SJSA1 (cell line): ENCODE measurements around the gene TMIGD2. TPM values are rescaled to one million over a fixed set of nuclear protein-coding genes. Genes with fewer than 3 reads are reported as not detected.
"Not testable (repeated sequence)": the region's sequence is repeated elsewhere in the genome, so short reads cannot be mapped to it uniquely, and the experiment has no call there.

ENCODE experiments used
- DNase-seq, 2 experiments: peaks; one replicate each; pipeline ENCODE4 v3.0.0-alpha.2; 2015 to 2020; ENCODE audit warnings: low spot score in 2 of 2, low read depth in 1 of 2
- H3K27ac ChIP-seq: fragments of 250-450 bp; sonication (Bioruptor Pico); 2 replicates; pipeline ENCODE4 v1.5.1; 2020; ENCODE audit warnings: mild to moderate bottlenecking, moderate library complexity
- H3K27me3 ChIP-seq: fragments of 250-450 bp; sonication (Bioruptor Pico); replicated peaks from 2 replicates; pipeline ENCODE4 v1.5.1; 2020; ENCODE audit warnings: mild to moderate bottlenecking, moderate library complexity
- H3K36me3 ChIP-seq: fragments of 250-450 bp; sonication (Bioruptor Pico); 2 replicates; pipeline ENCODE4 v1.5.1; 2020; ENCODE audit warnings: mild to moderate bottlenecking
- H3K4me1 ChIP-seq: fragments of 250-450 bp; sonication (Bioruptor Pico); replicated peaks from 2 replicates; pipeline ENCODE4 v1.6.1; 2021; ENCODE audit warnings: mild to moderate bottlenecking
- H3K4me3 ChIP-seq: fragments of 250-450 bp; sonication (Bioruptor Pico); 2 replicates; pipeline ENCODE4 v1.5.1; 2020; ENCODE audit warnings: mild to moderate bottlenecking
- H3K9me3 ChIP-seq: fragments of 250-450 bp; sonication (Bioruptor Pico); replicated peaks from 2 replicates; pipeline ENCODE4 v1.5.1; 2020; ENCODE audit warnings: mild to moderate bottlenecking
- total RNA-seq: library from RNA; depleted of rRNA; stranded (reverse); fragments of >200 nt; shearing (Covaris generic); gene quantifications from 2 replicates; pipeline ENCODE4 v1.2.3, GENCODE V29; 2014

TMIGD2 gene
- total RNA-seq, 1 experiment from 2014 or later: not detected

DNA sequence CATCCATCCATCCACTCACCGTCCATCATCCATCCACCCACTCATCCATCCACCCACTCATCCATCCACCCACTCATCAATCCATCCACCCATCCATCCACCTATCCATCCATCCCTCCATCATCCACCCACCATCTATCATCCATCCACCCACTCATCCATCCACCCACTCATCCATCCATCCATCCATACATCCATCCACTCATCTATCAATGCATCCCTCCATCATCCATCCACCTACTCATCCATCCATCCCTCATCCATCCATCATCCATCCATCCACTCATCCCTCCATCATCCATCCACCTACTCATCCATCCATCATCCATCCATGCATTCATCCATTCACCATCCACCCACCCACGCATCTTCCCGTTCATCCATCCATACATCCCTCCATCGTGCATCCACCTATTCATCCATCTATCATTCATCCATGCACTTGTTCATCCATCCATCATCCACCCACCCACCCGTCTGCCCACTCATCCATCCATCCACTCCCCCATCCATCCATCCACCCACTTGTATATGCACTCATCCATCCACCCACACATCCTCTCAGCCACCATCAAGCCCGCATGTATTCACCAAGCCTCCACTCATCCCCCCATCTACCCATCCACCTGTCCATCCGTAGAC, 32.9 kb upstream of the TMIGD2 start:
- no peaks in the 10 kb centered on the region for H3K27me3 ChIP-seq
- H3K4me3 ChIP-seq: no peak overlapping the region
- peaks cover 9% of the 10 kb centered on the region for H3K4me1 ChIP-seq
- no peak overlapping the region for H3K27ac ChIP-seq
- no peaks in the 10 kb centered on the region for H3K36me3 ChIP-seq
- H3K9me3 ChIP-seq: no peaks in the 10 kb centered on the region
- DNase-seq: no peak

DNA sequence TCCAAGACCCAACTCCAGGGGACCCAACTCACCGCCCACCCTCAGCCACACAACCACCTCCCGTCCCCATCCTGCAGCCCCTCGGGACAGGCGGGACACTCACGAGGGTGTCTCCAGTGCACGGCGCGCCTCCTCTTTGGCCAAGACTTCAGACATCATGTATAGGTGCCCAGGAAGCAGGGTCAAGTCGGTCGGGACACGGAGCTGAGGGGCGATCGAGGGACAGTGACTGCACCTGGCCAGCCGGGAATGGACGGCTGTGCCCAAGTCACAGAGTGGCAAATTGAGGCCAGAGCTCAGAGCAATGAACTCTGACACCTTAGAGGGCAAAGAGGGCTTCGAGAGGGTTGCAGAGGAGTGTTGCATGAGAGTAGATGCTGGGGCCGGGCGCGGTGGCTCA, 27.7 kb upstream of the TMIGD2 start:
- no peaks in the 10 kb centered on the region for H3K36me3 ChIP-seq
- no peak overlapping the region for H3K27ac ChIP-seq
- no peak overlapping the region for H3K4me3 ChIP-seq
- H3K9me3 ChIP-seq: no peaks in the 10 kb centered on the region
- DNase-seq: peak in 1 of 2 experiments; percentile 40
- peaks cover 5% of the 10 kb centered on the region for H3K27me3 ChIP-seq
- H3K4me1 ChIP-seq: peaks cover 18% of the 10 kb centered on the region

DNA sequence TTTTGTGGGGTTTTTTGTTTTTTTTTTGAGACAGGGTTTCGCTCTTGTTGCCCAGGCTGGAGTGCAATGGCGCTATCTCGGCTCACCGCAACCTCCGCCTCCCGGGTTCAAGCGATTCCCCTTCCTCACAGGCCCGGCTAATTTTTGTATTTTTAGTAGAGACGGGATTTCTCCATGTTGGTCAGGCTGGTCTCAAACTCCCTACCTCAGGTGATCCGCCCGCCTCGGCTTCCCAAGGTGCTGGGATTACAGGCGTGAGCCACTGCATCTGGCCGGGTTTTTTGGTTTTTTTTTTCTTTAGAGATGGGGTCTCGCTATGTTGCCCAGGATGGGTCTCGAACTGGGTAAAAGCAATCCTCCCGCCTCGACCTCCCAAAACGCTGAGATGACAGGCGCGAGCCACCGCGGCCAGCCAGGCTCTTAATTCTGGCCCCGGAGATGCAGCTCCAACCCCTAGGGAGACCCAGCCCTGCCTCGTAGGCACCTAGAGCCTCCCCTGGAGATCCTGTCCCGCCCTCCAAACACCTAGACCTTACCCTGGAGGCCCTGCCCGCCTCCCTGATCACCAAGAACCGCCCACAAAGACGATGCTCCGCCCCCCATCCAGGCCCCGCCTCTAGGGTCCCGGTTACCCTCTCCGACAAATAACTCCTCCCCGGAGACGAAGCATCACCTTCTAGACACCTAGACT, 26.9 kb upstream of the TMIGD2 start:
- H3K27me3 ChIP-seq, H3K27ac ChIP-seq: not testable (repeated sequence)

DNA sequence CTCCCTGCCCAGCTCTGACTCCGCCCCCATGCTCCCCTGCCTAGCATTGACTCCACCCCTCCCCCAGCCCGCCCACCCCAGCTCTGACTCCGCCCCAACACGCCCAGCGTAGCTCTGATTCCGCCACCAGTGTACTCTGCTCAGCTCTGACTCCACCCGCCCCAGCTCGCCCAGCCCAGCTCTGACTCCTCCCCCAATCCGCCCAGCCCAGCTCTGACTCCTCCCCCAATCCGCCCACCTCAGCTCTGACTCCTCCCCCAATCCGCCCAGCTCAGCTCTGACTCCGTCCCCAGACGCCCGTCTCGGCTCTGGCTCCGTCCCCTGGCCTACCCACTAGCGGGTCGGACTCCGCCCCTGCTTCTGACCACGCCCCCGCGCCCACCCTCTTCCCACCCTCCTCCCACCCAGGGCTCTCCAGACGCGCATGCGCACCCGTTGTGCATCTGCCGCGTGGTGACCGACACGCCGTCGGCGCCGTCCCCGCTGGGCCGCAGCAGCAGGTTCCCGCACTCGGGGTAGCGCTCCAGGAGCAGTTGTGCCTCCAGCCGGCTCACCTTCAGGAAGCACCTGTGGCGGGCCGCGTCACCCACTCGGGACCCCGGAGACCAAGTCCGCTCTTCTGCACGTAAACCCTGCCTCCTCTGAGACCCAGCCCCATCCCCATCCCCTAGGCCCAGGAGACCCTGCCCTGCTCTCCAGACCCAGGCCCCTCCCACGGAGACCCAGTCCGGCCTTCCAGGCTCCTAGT, 26.2 kb upstream of the TMIGD2 start:
- peak; percentile 87 to 98 for DNase-seq

More for the DNA sequence above, 26.9 kb upstream of the TMIGD2 start:
- Histone ChIP-seq H3K4me3 (peak overlapping the region; percentile 28; the same call in 1 of the 2 replicates), H3K4me1 (peaks cover 18% of the 10 kb centered on the region)
- peak in 1 of 2 experiments; percentile 50 for DNase-seq
- not testable (repeated sequence) for H3K36me3 ChIP-seq, H3K9me3 ChIP-seq

DNA sequence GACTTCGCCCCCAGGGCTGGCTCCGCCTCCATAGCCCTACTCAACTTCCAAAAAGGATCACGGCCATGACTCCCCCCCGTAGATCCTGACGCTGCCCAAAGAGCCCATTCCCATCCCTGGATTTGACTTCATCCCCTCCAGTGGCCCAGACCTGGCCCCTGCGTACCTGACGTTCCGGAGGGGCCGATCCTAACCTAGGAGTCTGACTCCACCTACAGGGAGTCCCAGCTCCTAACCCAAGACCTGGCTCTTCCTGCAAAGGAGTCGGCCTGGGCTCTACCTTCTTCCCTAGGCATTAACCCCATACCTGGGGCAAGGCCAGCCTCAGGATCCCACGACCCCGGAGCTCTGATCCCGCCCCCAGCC, 25.7 kb upstream of the TMIGD2 start:
- Histone ChIP-seq H3K4me1 (peaks cover 18% of the 10 kb centered on the region), H3K27me3 (peaks cover 5% of the 10 kb centered on the region), H3K9me3 (no peaks in the 10 kb centered on the region), H3K36me3 (no peaks in the 10 kb centered on the region), H3K4me3 (peak overlapping the region; percentile 32), H3K27ac (no peak overlapping the region)
- peak in 1 of 2 experiments; percentile 47 for DNase-seq

More for the DNA sequence above, 26.2 kb upstream of the TMIGD2 start:
- Histone ChIP-seq H3K4me3 (peak overlapping the region; percentile 32), H3K27me3 (peaks cover 5% of the 10 kb centered on the region), H3K4me1 (peaks cover 18% of the 10 kb centered on the region), H3K36me3 (no peaks in the 10 kb centered on the region), H3K9me3 (no peaks in the 10 kb centered on the region), H3K27ac (no peak overlapping the region)

DNA sequence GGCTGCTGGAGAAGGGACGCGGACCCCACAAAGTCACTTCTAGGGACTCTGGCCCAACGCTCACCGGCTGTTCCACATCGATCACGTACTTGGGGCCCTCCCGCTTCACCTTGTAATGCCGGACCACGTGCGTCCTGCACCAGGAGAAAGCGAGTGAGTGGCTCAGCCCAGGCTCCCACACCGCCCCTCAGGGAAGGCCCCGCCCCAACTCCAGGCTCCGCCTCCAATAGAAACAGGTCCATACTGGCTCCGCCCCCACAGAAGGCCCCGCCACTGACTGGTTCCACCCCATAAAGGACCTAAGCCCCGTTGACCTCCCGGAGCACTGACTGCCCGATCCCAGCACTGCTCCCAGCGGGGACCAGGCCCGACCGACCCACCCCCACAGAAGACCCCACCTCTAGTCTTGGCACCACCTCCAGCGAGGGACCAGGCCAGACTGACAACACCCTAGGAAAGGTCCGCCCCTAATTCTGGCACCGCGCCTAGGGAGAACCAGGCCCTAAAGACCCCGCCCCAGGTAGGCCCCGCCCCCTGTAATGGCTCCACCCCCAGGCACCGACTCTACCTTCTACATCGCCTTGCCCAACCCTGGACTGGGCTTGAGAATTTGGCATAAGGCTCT, 25.2 kb upstream of the TMIGD2 start:
- Histone ChIP-seq H3K27ac (no peak overlapping the region), H3K4me1 (peaks cover 18% of the 10 kb centered on the region), H3K4me3 (peak overlapping the region; percentile 32), H3K9me3 (no peaks in the 10 kb centered on the region), H3K27me3 (peaks cover 5% of the 10 kb centered on the region), H3K36me3 (no peaks in the 10 kb centered on the region)
- peak; percentile 39 to 68 for DNase-seq

DNA sequence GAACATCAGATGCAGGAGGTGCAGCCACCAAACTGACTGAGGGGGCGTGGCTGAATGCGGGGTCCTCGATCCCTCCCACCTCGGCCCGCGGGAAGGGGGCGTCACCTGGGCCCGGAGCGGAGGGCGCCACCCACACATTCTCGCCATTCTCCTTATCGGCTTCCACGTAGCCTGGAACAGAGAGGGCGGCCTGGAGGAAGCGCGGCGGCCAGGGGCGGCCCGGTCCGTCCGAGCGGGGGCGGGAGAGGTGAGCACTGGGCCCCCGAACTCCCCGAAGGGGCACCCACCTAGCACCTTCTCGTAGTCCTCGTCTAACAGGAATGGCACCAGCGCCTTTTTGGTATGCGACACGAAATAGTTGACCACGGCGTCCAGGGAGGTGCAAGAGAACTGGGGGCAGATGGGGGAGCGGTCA, 24.7 kb upstream of the TMIGD2 start:
- H3K4me1 ChIP-seq: peaks cover 18% of the 10 kb centered on the region
- no peak overlapping the region for H3K4me3 ChIP-seq

DNA sequence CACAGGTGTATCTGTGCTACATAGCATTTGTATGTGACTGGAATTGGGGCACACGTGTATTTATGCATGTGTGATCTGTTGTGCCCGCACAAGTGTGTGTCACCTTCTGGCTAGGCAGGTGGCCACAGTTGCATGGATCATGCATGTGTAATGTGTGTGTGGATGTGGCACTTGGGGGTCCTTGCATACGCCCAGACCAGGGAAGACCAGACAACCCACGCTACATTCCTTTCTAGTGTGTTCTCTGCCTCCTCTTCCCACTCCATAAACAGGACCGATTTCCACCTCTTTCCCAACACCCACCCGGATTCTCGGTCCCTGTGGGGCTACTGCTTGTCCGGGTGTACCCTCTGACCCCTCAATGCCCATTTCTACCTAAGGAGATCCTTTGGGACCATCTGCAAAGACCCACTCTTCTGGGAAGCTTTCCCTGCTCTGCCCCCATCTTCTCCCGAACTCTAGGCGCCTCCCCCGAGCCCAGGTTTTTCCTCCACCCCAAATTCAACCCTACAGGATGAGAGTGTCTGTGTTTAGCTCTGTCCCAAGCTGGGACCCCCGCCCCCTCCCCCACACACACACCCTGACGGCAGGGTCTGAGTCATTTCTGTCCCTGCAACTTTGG, 24.1 kb upstream of the TMIGD2 start:
- peaks cover 5% of the 10 kb centered on the region for H3K27me3 ChIP-seq
- no peaks in the 10 kb centered on the region for H3K9me3 ChIP-seq
- H3K4me1 ChIP-seq: peaks cover 18% of the 10 kb centered on the region
- no peak overlapping the region for H3K4me3 ChIP-seq
- DNase-seq: no peak
- no peak overlapping the region for H3K27ac ChIP-seq
- H3K36me3 ChIP-seq: no peaks in the 10 kb centered on the region

More for the DNA sequence above, 24.7 kb upstream of the TMIGD2 start:
- no peaks in the 10 kb centered on the region for H3K36me3 ChIP-seq
- H3K27ac ChIP-seq: no peak overlapping the region
- H3K27me3 ChIP-seq: peaks cover 5% of the 10 kb centered on the region
- peak in 1 of 2 experiments; percentile 46 for DNase-seq
- H3K9me3 ChIP-seq: no peaks in the 10 kb centered on the region

DNA sequence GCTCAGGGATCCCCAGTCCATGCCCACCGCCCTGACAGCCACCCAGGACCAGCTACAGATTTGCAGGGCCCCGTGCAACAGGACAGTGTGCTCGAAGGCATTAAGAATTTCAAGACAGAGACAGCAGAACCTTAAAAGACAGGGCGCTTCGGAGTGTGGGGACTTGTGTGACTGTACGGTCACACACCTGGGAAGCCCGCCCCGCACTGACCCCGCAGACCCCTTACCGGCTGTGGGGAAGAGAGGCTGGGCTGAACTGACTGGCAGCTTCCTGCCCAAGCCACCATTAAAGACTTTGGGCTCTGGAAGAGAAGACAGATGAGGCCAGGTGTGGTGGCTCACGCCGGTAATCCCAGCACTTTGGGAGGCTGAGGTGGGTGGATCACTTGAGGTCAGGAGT, 22.0 kb upstream of the TMIGD2 start:
- no peak overlapping the region for H3K27ac ChIP-seq
- H3K9me3 ChIP-seq: no peaks in the 10 kb centered on the region
- H3K4me3 ChIP-seq: no peak overlapping the region
- H3K27me3 ChIP-seq: peaks cover 5% of the 10 kb centered on the region
- H3K36me3 ChIP-seq: no peaks in the 10 kb centered on the region
- H3K4me1 ChIP-seq: peaks cover 18% of the 10 kb centered on the region
- no peak for DNase-seq

DNA sequence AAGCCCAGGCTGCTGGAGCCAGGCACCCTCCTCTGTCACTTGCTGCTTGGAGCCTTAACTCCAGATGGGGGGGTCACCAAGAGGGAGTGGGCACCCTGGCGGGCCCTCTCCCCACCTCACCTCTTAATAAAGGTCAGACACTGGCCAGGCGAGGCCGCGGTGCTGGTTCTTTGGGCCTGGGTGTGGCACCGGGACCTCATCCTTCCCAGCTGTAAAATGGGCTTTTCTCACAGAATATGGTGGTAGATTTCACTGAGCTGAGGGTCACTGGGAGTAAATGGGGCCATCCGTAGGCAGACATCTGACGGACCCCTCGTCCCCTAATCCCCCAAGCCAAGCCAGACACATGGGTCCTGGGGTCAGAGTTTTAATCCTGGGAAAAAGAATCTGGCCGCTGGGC, 21.5 kb upstream of the TMIGD2 start:
- no peaks in the 10 kb centered on the region for H3K36me3 ChIP-seq
- H3K27ac ChIP-seq: no peak overlapping the region
- H3K4me3 ChIP-seq: no peak overlapping the region
- DNase-seq: no peak
- H3K4me1 ChIP-seq: peaks cover 17% of the 10 kb centered on the region
- H3K27me3 ChIP-seq: peaks cover 5% of the 10 kb centered on the region
- H3K9me3 ChIP-seq: no peaks in the 10 kb centered on the region

DNA sequence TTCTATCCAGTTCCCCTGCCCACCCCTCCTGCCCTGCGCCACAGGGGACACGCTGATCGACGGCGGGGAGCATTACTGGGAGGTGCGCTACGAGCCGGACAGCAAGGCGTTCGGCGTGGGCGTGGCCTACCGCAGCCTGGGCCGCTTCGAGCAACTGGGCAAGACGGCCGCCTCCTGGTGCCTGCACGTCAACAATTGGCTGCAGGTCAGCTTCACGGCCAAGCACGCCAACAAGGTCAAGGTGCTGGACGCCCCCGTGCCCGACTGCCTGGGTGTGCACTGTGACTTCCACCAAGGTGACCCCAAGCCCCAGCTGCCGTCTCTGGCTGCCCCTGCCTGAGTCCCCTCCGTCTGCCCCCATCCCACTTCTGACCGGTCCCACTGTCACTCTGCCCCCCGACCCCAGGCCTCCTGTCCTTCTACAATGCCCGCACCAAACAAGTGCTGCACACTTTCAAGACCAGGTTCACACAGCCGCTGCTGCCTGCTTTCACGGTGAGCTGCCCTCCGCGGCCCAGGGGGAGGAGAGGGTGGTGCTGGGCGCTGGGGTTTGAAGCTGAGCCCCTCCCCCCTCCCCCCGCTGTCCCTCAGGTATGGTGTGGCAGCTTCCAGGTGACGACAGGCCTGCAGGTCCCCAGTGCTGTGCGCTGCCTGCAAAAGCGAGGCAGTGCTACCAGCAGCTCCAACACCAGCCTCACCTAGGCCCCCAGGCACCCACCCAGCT, 20.9 kb upstream of the TMIGD2 start:
- no peak overlapping the region for H3K27ac ChIP-seq
- peaks cover 5% of the 10 kb centered on the region for H3K27me3 ChIP-seq
- H3K9me3 ChIP-seq: no peaks in the 10 kb centered on the region
- H3K36me3 ChIP-seq: no peaks in the 10 kb centered on the region
- DNase-seq: peak in 1 of 2 experiments; percentile 42
- H3K4me3 ChIP-seq: no peak overlapping the region
- peaks cover 13% of the 10 kb centered on the region for H3K4me1 ChIP-seq

DNA sequence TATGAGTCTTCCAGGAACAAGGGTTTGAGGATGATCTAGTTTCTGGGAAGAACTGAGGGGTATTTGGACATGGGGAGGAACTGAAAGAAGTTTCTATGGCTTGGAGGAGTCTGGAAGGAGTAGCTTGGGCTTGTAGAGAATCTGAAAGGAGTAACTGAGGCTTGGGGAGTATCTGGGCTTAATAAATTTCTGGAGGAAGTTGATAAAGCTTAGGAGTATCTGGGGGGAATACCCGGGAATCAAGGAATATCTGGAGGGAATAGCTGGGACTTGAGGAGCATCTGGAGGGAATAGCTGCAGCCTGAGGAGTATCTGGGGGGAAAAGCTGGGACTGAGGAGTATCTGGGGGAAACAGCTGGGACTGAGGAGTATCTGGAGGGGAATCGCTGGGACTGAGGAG, 18.2 kb upstream of the TMIGD2 start:
- DNase-seq: no peak
- H3K36me3 ChIP-seq: no peaks in the 10 kb centered on the region
- no peaks in the 10 kb centered on the region for H3K27me3 ChIP-seq
- no peak overlapping the region for H3K4me3 ChIP-seq
- no peaks in the 10 kb centered on the region for H3K9me3 ChIP-seq
- no peaks in the 10 kb centered on the region for H3K4me1 ChIP-seq
- no peak overlapping the region for H3K27ac ChIP-seq
